Fibroblast of the aortic adventitia (primary cell): ENCODE data around the gene EML1. TPM values are rescaled to one million over a fixed set of nuclear protein-coding genes. Genes with fewer than 3 reads are reported as not detected.

Experiments
- DNase-seq: peaks from one replicate; pipeline ENCODE4 v3.0.0-alpha.2; 2010; ENCODE audit warnings: low read depth
- H3K4me3 ChIP-seq: 2 replicates; pipeline ENCODE4 v1.5.1; 2011; ENCODE audit warnings: low read depth, mild to moderate bottlenecking, control low read depth, low read length, moderate library complexity
- CTCF ChIP-seq: IDR thresholded peaks from 2 replicates; pipeline ENCODE4 v1.5.1; 2011; ENCODE audit warnings: mild to moderate bottlenecking, low read length, control low read depth, inconsistent platforms; ENCODE audit not compliant: insufficient read depth
- total RNA-seq: library from RNA; depleted of rRNA; stranded (reverse); fragments of >200 nt; gene quantifications from 2 replicates; pipeline ENCODE4 v1.2.3, GENCODE V29; 2012; ENCODE audit warnings: low replicate concordance

EML1 gene
- total RNA-seq, 1 donor, result 80.3 TPM

GRCh38 chr14:99852578-99852977 lies 59.4 kb downstream of the EML1 start:
- no peak for TF ChIP-seq CTCF
- no peak for DNase-seq

GRCh38 chr14:99853206-99853605 lies 60.0 kb downstream of the EML1 start:
- no peak for DNase-seq
- no peak overlapping the region for H3K4me3 ChIP-seq
- TF ChIP-seq CTCF, result no peak

More at GRCh38 chr14:99852578-99852977, 59.4 kb downstream of the EML1 start:
- H3K4me3 ChIP-seq, result no peak overlapping the region

GRCh38 chr14:99854831-99855230 lies 61.6 kb downstream of the EML1 start:
- no peak overlapping the region for H3K4me3 ChIP-seq
- DNase-seq, result peak; percentile 43
- no peak for TF ChIP-seq CTCF

GRCh38 chr14:99855271-99855670 lies 62.1 kb downstream of the EML1 start:
- no peak for DNase-seq
- no peak for TF ChIP-seq CTCF

GRCh38 chr14:99857551-99857950 lies 64.3 kb downstream of the EML1 start:
- no peak for DNase-seq
- no peak for TF ChIP-seq CTCF
- no peak overlapping the region for H3K4me3 ChIP-seq

More at GRCh38 chr14:99855271-99855670, 62.1 kb downstream of the EML1 start:
- H3K4me3 ChIP-seq, result no peak overlapping the region

- no peak for TF ChIP-seq CTCF
- DNase-seq, result no peak
- no peak overlapping the region for H3K4me3 ChIP-seq
Observed at GRCh38 chr14:99860219-99860618, 67.0 kb downstream of the EML1 start.

GRCh38 chr14:99862136-99862535 lies 68.9 kb downstream of the EML1 start:
- no peak overlapping the region for H3K4me3 ChIP-seq
- DNase-seq, result peak; percentile 51
- no peak for TF ChIP-seq CTCF
